Stimulated activated CD4-positive, alpha-beta T cell treated with anti-CD3 and anti-CD28 coated beads, Interleukin-4, amount 100 ng/mL, for 24 hours (primary cell): Measurements from ENCODE around the gene CDKL5.
"Not testable (repeated sequence)": the region's sequence is repeated elsewhere in the genome, so short reads cannot be mapped to it uniquely, and the experiment has no call there.

Experiments used
- DNase-seq: peaks from one replicate; pipeline ENCODE4 v3.0.0-alpha.2; 2020

Gene CDKL5

GRCh38 chrX:18578546-18578945 lies 153.1 kb downstream of the CDKL5 start:
- DNase-seq = no peak

- no peak for DNase-seq
Observed at GRCh38 chrX:18579495-18579894, 154.1 kb downstream of the CDKL5 start.

- DNase-seq = no peak
Observed at GRCh38 chrX:18582910-18583493, 157.6 kb downstream of the CDKL5 start.

GRCh38 chrX:18589292-18589691 lies 163.9 kb downstream of the CDKL5 start:
- not testable (repeated sequence) for DNase-seq

GRCh38 chrX:18591834-18592233 lies 166.4 kb downstream of the CDKL5 start:
- DNase-seq = no peak

GRCh38 chrX:18594079-18594478 lies 168.7 kb downstream of the CDKL5 start:
- no peak for DNase-seq

GRCh38 chrX:18596096-18596495 lies 170.7 kb downstream of the CDKL5 start:
- no peak for DNase-seq

- DNase-seq = no peak
Observed at GRCh38 chrX:18598413-18598812, 173.0 kb downstream of the CDKL5 start.

GRCh38 chrX:18607966-18608365 lies 182.6 kb downstream of the CDKL5 start:
- DNase-seq = no peak

- no peak for DNase-seq
Observed at GRCh38 chrX:18613930-18614639, 188.7 kb downstream of the CDKL5 start.

GRCh38 chrX:18616688-18617406 lies 191.4 kb downstream of the CDKL5 start:
- DNase-seq = no peak

- no peak for DNase-seq
Observed at GRCh38 chrX:18617407-18617750, 192.0 kb downstream of the CDKL5 start.

GRCh38 chrX:18619288-18619687 lies 193.9 kb downstream of the CDKL5 start:
- DNase-seq = no peak

GRCh38 chrX:18620349-18620748 lies 194.9 kb downstream of the CDKL5 start:
- DNase-seq = no peak

GRCh38 chrX:18624599-18624998 lies 199.2 kb downstream of the CDKL5 start:
- no peak for DNase-seq

GRCh38 chrX:18630934-18631333 lies 205.5 kb downstream of the CDKL5 start:
- no peak for DNase-seq

GRCh38 chrX:18638398-18638797 lies 213.0 kb downstream of the CDKL5 start:
- no peak for DNase-seq

- no peak for DNase-seq
Observed at GRCh38 chrX:18639280-18639679, 213.9 kb downstream of the CDKL5 start.

GRCh38 chrX:18640686-18641085 lies 215.3 kb downstream of the CDKL5 start:
- DNase-seq = no peak

GRCh38 chrX:18643243-18643642 lies 217.8 kb downstream of the CDKL5 start:
- DNase-seq = no peak

- no peak for DNase-seq
Observed at GRCh38 chrX:18643853-18644252, 218.4 kb downstream of the CDKL5 start.

GRCh38 chrX:18647621-18648020 lies 222.2 kb downstream of the CDKL5 start:
- DNase-seq = no peak

- DNase-seq = no peak
Observed at GRCh38 chrX:18649498-18649951, 224.1 kb downstream of the CDKL5 start.

GRCh38 chrX:18650662-18651061 lies 225.3 kb downstream of the CDKL5 start:
- no peak for DNase-seq
